Trophoblast cell (in vitro differentiated cells and primary cell): ENCODE data around the gene CPT1B.

Source experiments
- DNase-seq, 2 donors: peaks; one replicate each; pipeline ENCODE4 v3.0.0-alpha.2; 2016
- H2AFZ ChIP-seq: 2 replicates; pipeline ENCODE4 v1.6.1; 2013; ENCODE audit warnings: low read length, moderate library complexity, mild to moderate bottlenecking; ENCODE audit not compliant: insufficient read depth, poor library complexity
- H2AK5ac ChIP-seq: 2 replicates; pipeline ENCODE4 v1.6.1; 2013; ENCODE audit warnings: mild to moderate bottlenecking, low read length
- H2BK120ac ChIP-seq: 2 replicates; pipeline ENCODE4 v1.6.1; 2013; ENCODE audit warnings: low read length, mild to moderate bottlenecking, moderate library complexity; ENCODE audit not compliant: insufficient read depth, poor library complexity
- H2BK12ac ChIP-seq: 2 replicates; pipeline ENCODE4 v1.6.1; 2013; ENCODE audit warnings: mild to moderate bottlenecking, low read length, moderate library complexity
- H2BK5ac ChIP-seq: 2 replicates; pipeline ENCODE4 v1.6.1; 2013; ENCODE audit warnings: low read length, low read depth, moderate library complexity, mild to moderate bottlenecking; ENCODE audit not compliant: poor library complexity
- H3K14ac ChIP-seq: 2 replicates; pipeline ENCODE4 v1.6.1; 2013; ENCODE audit warnings: mild to moderate bottlenecking, low read length
- H3K18ac ChIP-seq: 2 replicates; pipeline ENCODE4 v1.6.1; 2013; ENCODE audit warnings: mild to moderate bottlenecking, low read length
- H3K23ac ChIP-seq: 2 replicates; pipeline ENCODE4 v1.6.1; 2013; ENCODE audit warnings: low read length
- H3K27ac ChIP-seq: 2 replicates; pipeline ENCODE4 v1.5.1; 2013; ENCODE audit warnings: low read depth, mild to moderate bottlenecking, inconsistent platforms, low read length, moderate library complexity
- H3K27me3 ChIP-seq: 2 replicates; pipeline ENCODE4 v1.6.1; 2013; ENCODE audit warnings: inconsistent platforms, mild to moderate bottlenecking, low read length, moderate library complexity; ENCODE audit not compliant: insufficient read depth
- H3K36me3 ChIP-seq, 2 experiments: 1 replicate in 1 of 2; 2 replicates in 1 of 2; pipeline ENCODE4 v1.6.1; 2013; ENCODE audit warnings: low read length in 2 of 2, mild to moderate bottlenecking in 2 of 2, moderate library complexity in 1 of 2; ENCODE audit not compliant: insufficient read depth in 2 of 2, control insufficient read depth in 1 of 2
- H3K4ac ChIP-seq: 2 replicates; pipeline ENCODE4 v1.6.1; 2013; ENCODE audit warnings: low read depth, mild to moderate bottlenecking, low read length, moderate library complexity
- H3K4me1 ChIP-seq, 2 experiments: 1 replicate in 1 of 2; 2 replicates in 1 of 2; pipeline ENCODE4 v1.6.1; 2013; ENCODE audit warnings: low read length in 2 of 2, mild to moderate bottlenecking in 2 of 2, moderate library complexity in 1 of 2; ENCODE audit not compliant: insufficient read depth in 2 of 2, control insufficient read depth in 1 of 2
- H3K4me2 ChIP-seq: 2 replicates; pipeline ENCODE4 v1.6.1; 2013; ENCODE audit warnings: inconsistent platforms, mild to moderate bottlenecking, low read length, moderate library complexity
- H3K4me3 ChIP-seq: 2 replicates; pipeline ENCODE4 v1.5.1; 2013; ENCODE audit warnings: mild to moderate bottlenecking, low read depth, low read length, inconsistent platforms
- H3K79me1 ChIP-seq: one replicate; pipeline ENCODE4 v1.6.1; 2013; ENCODE audit warnings: low read length
- H3K79me2 ChIP-seq: 2 replicates; pipeline ENCODE4 v1.6.1; 2013; ENCODE audit warnings: low read length, mild to moderate bottlenecking; ENCODE audit not compliant: control insufficient read depth, insufficient read depth, poor library complexity
- H3K9ac ChIP-seq: 2 replicates; pipeline ENCODE4 v1.6.1; 2013; ENCODE audit warnings: mild to moderate bottlenecking, low read length
- H3K9me3 ChIP-seq: 2 replicates; pipeline ENCODE4 v1.6.1; 2013; ENCODE audit warnings: low read depth, mild to moderate bottlenecking, control low read depth, inconsistent platforms, low read length; ENCODE audit not compliant: insufficient read depth
- H4K12ac ChIP-seq: 2 replicates; pipeline ENCODE4 v1.6.1; 2013; ENCODE audit warnings: low read depth, mild to moderate bottlenecking, low read length, moderate library complexity
- H4K8ac ChIP-seq: 2 replicates; pipeline ENCODE4 v1.6.1; 2013; ENCODE audit warnings: low read depth, mild to moderate bottlenecking, low read length, moderate library complexity
- H4K91ac ChIP-seq: one replicate; pipeline ENCODE4 v1.6.1; 2013; ENCODE audit warnings: low read depth, mild to moderate bottlenecking, low read length, moderate library complexity
- WGBS: extraction: QIAGEN DNeasy Blood & Tissue Kit; methylation state at CpG from one replicate; pipeline ENCODE4 v1.1.7; 2013; ENCODE audit warnings: missing lambda C conversion rate; ENCODE audit not compliant: insufficient read length, insufficient coverage; ENCODE audit errors: extremely low coverage; 5-methylcytosine and 5-hydroxymethylcytosine counted together

Gene CPT1B

GRCh38 chr22:50575426-50575941 is 2.7 kb downstream of the CPT1B start:
- no peaks in the 10 kb centered on the region for H3K79me1 ChIP-seq
- no peak overlapping the region for H2BK5ac ChIP-seq
- no peak overlapping the region for H3K27ac ChIP-seq
- H3K79me2 ChIP-seq = no peaks in the 10 kb centered on the region
- H2AFZ ChIP-seq = no peak overlapping the region
- H3K4ac ChIP-seq = no peak overlapping the region
- WGBS = no CpG with 5 or more reads among the region's 8 CpGs
- H3K14ac ChIP-seq = no peak overlapping the region
- no peak overlapping the region for H3K9ac ChIP-seq
- no peak overlapping the region for H2AK5ac ChIP-seq
- H4K91ac ChIP-seq = no peak overlapping the region
- H3K9me3 ChIP-seq = peaks cover 4% of the 10 kb centered on the region
- H3K23ac ChIP-seq = no peak overlapping the region
- H3K4me3 ChIP-seq = no peak overlapping the region
- no peak overlapping the region for H3K4me2 ChIP-seq
- H3K4me1 ChIP-seq = no peaks in the 10 kb centered on the region
- H3K27me3 ChIP-seq = no peaks in the 10 kb centered on the region
- H3K18ac ChIP-seq = no peak overlapping the region
- no peak for DNase-seq
- H2BK12ac ChIP-seq = no peak overlapping the region
- no peak overlapping the region for H4K12ac ChIP-seq
- H3K36me3 ChIP-seq = peaks cover 69 to 78% of the 10 kb centered on the region in 2 experiments
- H2BK120ac ChIP-seq = no peak overlapping the region
- no peak overlapping the region for H4K8ac ChIP-seq

- DNase-seq = no peak
- Histone ChIP-seq H3K23ac (no peak overlapping the region), H3K9me3 (peaks cover 4% of the 10 kb centered on the region), H3K27ac (no peak overlapping the region), H2BK120ac (no peak overlapping the region), H2BK5ac (no peak overlapping the region), H3K9ac (no peak overlapping the region), H3K18ac (no peak overlapping the region), H2BK12ac (no peak overlapping the region), H4K12ac (no peak overlapping the region), H3K79me1 (no peaks in the 10 kb centered on the region), H2AK5ac (no peak overlapping the region), H3K36me3 (peaks cover 73 to 79% of the 10 kb centered on the region in 2 experiments), H4K91ac (no peak overlapping the region), H3K4me3 (no peak overlapping the region), H3K4me1 (no peaks in the 10 kb centered on the region), H4K8ac (no peak overlapping the region), H3K4ac (no peak overlapping the region), H3K4me2 (no peak overlapping the region), H3K14ac (no peak overlapping the region), H3K79me2 (no peaks in the 10 kb centered on the region), H3K27me3 (no peaks in the 10 kb centered on the region), H2AFZ (no peak overlapping the region)
- no CpG with 5 or more reads among the region's 11 CpGs for WGBS
These were observed 3.9 kb downstream of the CPT1B start for GRCh38 chr22:50574383-50574755.

- Histone ChIP-seq H3K4me1 (no peaks in the 10 kb centered on the region), H3K36me3 (peaks cover 73 to 78% of the 10 kb centered on the region in 2 experiments), H3K79me1 (no peaks in the 10 kb centered on the region), H2AK5ac (no peak overlapping the region), H3K9ac (no peak overlapping the region), H2AFZ (no peak overlapping the region), H3K4me3 (no peak overlapping the region), H3K14ac (no peak overlapping the region), H4K8ac (no peak overlapping the region), H3K4ac (no peak overlapping the region), H3K27me3 (no peaks in the 10 kb centered on the region), H2BK120ac (no peak overlapping the region), H4K12ac (no peak overlapping the region), H3K27ac (no peak overlapping the region), H3K18ac (no peak overlapping the region), H4K91ac (no peak overlapping the region), H3K4me2 (no peak overlapping the region), H3K9me3 (peaks cover 4% of the 10 kb centered on the region), H2BK5ac (no peak overlapping the region), H3K79me2 (no peaks in the 10 kb centered on the region), H2BK12ac (no peak overlapping the region), H3K23ac (no peak overlapping the region)
- no peak for DNase-seq
- no CpG with 5 or more reads among the region's 26 CpGs for WGBS
These were observed 4.5 kb downstream of the CPT1B start for GRCh38 chr22:50573491-50574382.

GRCh38 chr22:50572965-50573364 is 5.3 kb downstream of the CPT1B start:
- H3K9me3 ChIP-seq = peaks cover 4% of the 10 kb centered on the region
- no peak overlapping the region for H2AFZ ChIP-seq
- H3K4me3 ChIP-seq = no peak overlapping the region
- H3K23ac ChIP-seq = no peak overlapping the region
- no peak overlapping the region for H3K27ac ChIP-seq
- H3K36me3 ChIP-seq = peaks cover 73 to 81% of the 10 kb centered on the region in 2 experiments
- no peak overlapping the region for H3K18ac ChIP-seq
- no peak overlapping the region for H3K9ac ChIP-seq
- no peak overlapping the region for H4K91ac ChIP-seq
- no peaks in the 10 kb centered on the region for H3K4me1 ChIP-seq
- no peak overlapping the region for H2AK5ac ChIP-seq
- no peak for DNase-seq
- H2BK12ac ChIP-seq = no peak overlapping the region
- no peak overlapping the region for H4K12ac ChIP-seq
- H2BK5ac ChIP-seq = no peak overlapping the region
- no peak overlapping the region for H4K8ac ChIP-seq
- no peak overlapping the region for H3K4ac ChIP-seq
- no peak overlapping the region for H3K14ac ChIP-seq
- no peak overlapping the region for H3K4me2 ChIP-seq
- no peaks in the 10 kb centered on the region for H3K79me2 ChIP-seq
- WGBS = no CpG with 5 or more reads among the region's 11 CpGs
- no peaks in the 10 kb centered on the region for H3K79me1 ChIP-seq
- H3K27me3 ChIP-seq = no peaks in the 10 kb centered on the region
- H2BK120ac ChIP-seq = no peak overlapping the region
